Small intestine (tissue), 7 donors: ENCODE results near the gene CTCFL. TPM values are rescaled to one million over a fixed set of nuclear protein-coding genes. Genes with fewer than 3 reads are reported as not detected.

Experiments
- DNase-seq, 2 donors: peaks; one replicate each; pipeline versions ENCODE4 v3.0.0 to v3.0.0-alpha.2; 2013
- FAIRE-seq: peaks from 2 replicates; lab custom pipeline; 2012; peaks lifted over from hg19 to GRCh38; lab: Jason Lieb, UNC
- H3K27ac ChIP-seq, 3 donors: one replicate each; pipeline ENCODE4 v1.5.1; 2013; ENCODE audit warnings: low read length in 2 of 3, mild to moderate bottlenecking in 2 of 3, control low read depth in 1 of 3, inconsistent platforms in 1 of 3, low read depth in 1 of 3, moderate library complexity in 1 of 3
- H3K27me3 ChIP-seq, 3 donors: one replicate each; pipeline ENCODE4 v1.6.1; 2013; ENCODE audit warnings: low read length in 3 of 3, inconsistent platforms in 1 of 3; ENCODE audit not compliant: control insufficient read depth in 3 of 3, insufficient read depth in 3 of 3
- H3K36me3 ChIP-seq, 3 donors: one replicate each; pipeline ENCODE4 v1.6.1; 2013; ENCODE audit warnings: low read length in 3 of 3, inconsistent platforms in 1 of 3, low read depth in 1 of 3, mild to moderate bottlenecking in 1 of 3, moderate library complexity in 1 of 3; ENCODE audit not compliant: control insufficient read depth in 3 of 3, insufficient read depth in 2 of 3
- H3K4me1 ChIP-seq, 3 donors: one replicate each; pipeline ENCODE4 v1.6.1; 2013; ENCODE audit warnings: low read length in 2 of 3, inconsistent platforms in 1 of 3, low read depth in 1 of 3, mild to moderate bottlenecking in 1 of 3, moderate library complexity in 1 of 3; ENCODE audit not compliant: control insufficient read depth in 3 of 3, insufficient read depth in 2 of 3
- H3K4me3 ChIP-seq, 3 donors: one replicate each; pipeline ENCODE4 v1.5.1; 2013; ENCODE audit warnings: low read length in 3 of 3, control low read depth in 1 of 3, inconsistent platforms in 1 of 3, low read depth in 1 of 3, mild to moderate bottlenecking in 1 of 3, moderate library complexity in 1 of 3
- H3K9me3 ChIP-seq, 2 donors: one replicate each; pipeline ENCODE4 v1.6.1; 2013; ENCODE audit warnings: low read depth in 1 of 2, low read length in 1 of 2; ENCODE audit not compliant: control insufficient read depth in 2 of 2, insufficient read depth in 1 of 2
- WGBS, 3 donors: extraction: QIAGEN DNeasy Blood & Tissue Kit; methylation state at CpG; one replicate each; pipeline ENCODE4 v1.1.7; 2013; 5-methylcytosine and 5-hydroxymethylcytosine counted together
- polyA plus RNA-seq, 4 donors: library from polyadenylated mRNA; stranded (reverse) in 3 of 4; unstranded in 1 of 4; fragments of 200-250 nt in 3 of 4; fragments of 120-200 nt in 1 of 4; gene quantifications; one replicate each; pipeline versions ENCODE4 v1.2.1 to v1.2.3, GENCODE V29; 2013
- donor health status: healthy with polysubstance abuse.
- donor health status: control.
- donor health status: control.
- donor health status: Bipolar disorder and iron deficiency.
- donor health status: healthy.

The CTCFL gene
- polyA plus RNA-seq, 4 donors, result 0.03 TPM; not detected in 2

DNA sequence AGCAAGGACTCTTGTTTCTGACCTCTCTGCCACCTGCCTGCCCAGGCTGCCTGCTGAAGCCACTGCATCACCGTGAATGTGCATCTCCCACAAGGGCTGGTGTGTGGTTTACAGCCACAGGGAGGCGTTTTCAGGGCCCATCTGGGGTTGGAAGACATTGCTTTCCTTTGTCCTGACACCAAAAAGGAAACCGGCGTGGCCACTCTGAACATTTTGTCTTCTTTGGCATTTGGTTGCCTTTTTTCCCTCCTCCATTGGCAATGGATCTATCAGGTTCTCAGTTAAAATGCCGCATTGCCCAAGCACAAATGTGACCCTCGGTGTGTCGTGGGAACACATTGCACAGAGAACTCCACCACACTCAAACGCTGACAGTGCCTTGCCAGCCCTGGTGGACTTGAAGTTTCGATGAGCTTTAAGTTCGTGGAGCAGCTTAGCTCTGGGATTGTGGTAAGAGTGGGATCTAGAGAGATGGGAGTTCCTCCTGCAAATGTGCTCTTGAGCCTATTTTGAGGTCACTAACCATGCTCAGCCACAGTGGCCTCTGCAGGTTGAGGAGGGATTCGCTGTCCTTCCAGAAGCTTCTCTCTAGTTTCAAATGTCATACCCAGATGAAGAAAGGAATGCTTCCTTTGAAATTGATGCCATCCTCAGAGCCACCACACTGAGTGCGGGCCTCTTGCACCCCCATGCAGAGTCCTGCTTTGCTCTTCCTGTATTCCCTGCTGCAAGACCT lies 21.2 kb upstream of the CTCFL start:
- Histone ChIP-seq H3K4me1 (peaks cover 9 to 43% (median 10%) of the 10 kb centered on the region in 3 donors), H3K9me3 (peaks cover 0 to 4% of the 10 kb centered on the region in 2 donors), H3K36me3 (no peaks in the 10 kb centered on the region), H3K27ac (peak overlapping the region; percentile 68 to 81 (median 78)), H3K27me3 (no peaks in the 10 kb centered on the region), H3K4me3 (no peak overlapping the region)
- no peak for FAIRE-seq
- WGBS, 3 donors, result 84 to 86% (median 85%) methylated on average over 12 of the region's 12 CpGs
- no peak for DNase-seq

DNA sequence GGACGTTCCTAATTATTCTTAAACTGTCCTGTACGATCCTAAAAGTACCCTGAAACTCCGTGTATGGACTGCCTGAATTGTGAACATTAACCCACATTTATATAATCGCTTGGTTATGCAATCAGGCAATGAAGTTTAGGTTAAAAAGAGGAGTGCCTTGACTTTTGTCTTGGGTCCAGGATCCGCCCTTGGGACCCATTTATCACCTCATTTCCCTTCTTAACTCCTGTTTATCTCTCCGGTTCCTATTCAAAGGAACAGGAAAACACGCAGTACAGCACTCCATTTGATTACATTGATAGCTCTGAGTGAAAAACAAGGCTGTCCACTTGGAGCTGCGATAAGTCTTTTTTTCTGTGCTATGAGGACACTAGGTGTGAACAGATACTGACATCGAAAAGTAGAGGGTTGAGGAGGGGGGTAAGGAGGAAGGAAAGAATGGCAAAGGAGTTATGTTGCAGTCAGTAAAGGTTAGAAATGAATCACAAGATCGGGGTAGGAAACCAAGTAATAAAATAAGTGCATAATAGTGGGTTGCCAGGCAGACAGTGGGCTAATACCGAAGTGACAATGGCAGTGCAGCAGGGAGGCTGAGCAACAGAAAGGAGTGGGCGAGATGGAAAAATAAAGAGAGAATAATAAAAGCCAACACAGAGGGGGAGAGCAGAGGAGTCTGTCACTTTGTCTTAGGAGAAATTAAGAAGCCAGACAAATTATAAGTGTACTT lies 20.1 kb upstream of the CTCFL start:
- no peak for FAIRE-seq
- H3K36me3 ChIP-seq, result no peaks in the 10 kb centered on the region
- peak overlapping the region; percentile 68 to 81 (median 78) for H3K27ac ChIP-seq
- H3K4me1 ChIP-seq, result peaks cover 9 to 52% (median 10%) of the 10 kb centered on the region in 3 donors
- DNase-seq, result peak; percentile 91 to 96
- 12 to 33% (median 18%) methylated on average over 12 of the region's 12 CpGs for WGBS, 3 donors
- H3K27me3 ChIP-seq, result no peaks in the 10 kb centered on the region
- no peak overlapping the region for H3K4me3 ChIP-seq
- H3K9me3 ChIP-seq, result peaks cover 0 to 4% of the 10 kb centered on the region in 2 donors

- WGBS, 3 donors, result 45 to 74% (median 64%) methylated on average over 2 of the region's 2 CpGs
- no peak overlapping the region for H3K4me3 ChIP-seq
- H3K27ac ChIP-seq, result no peak overlapping the region
- no peak for DNase-seq
- no peaks in the 10 kb centered on the region for H3K36me3 ChIP-seq
- peaks cover 0 to 12% of the 10 kb centered on the region in 2 donors for H3K9me3 ChIP-seq
- no peak for FAIRE-seq
- H3K4me1 ChIP-seq, result peaks cover 9 to 52% (median 10%) of the 10 kb centered on the region in 3 donors
- H3K27me3 ChIP-seq, result peaks cover 0 to 2% (median 0%) of the 10 kb centered on the region in 3 donors
Observed at GRCh38 chr20:57543754-57544153, 18.8 kb upstream of the CTCFL start.

DNA sequence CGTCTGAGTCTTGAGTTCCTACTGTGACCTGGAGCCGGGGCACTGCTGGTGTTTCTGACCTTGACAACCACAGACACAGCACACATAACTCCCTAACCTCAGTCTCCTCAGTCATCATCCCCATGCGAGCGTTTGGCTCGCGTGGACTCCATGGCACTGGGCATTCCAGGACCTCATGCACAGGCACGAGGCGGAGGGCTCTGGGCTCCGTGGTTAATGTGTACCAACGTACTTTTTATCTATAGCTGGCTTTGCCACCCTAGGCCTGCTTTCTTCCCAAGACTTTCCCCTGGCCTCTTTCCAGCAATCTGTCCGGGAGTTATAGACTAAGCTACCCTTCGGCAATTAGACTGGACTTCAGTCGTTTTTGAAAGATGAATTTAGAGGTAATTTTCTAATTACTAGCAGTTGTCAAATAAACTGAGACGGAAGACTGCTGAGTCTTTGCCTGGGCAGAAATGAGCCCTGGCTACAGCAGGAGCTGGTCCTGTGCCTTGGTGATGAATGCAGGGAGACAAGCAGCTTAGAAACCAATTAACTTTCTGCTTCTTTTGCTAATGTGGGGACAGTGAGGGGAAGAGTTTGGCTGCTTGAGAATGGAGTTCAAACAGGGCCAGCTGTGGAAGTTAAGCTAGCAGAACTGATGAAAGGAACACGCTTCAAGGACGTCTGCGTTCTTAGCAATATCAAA lies 16.1 kb upstream of the CTCFL start:
- DNase-seq, result peak; percentile 75 to 92
- no peak for FAIRE-seq
- Histone ChIP-seq H3K36me3 (no peaks in the 10 kb centered on the region), H3K9me3 (peaks cover 0 to 20% of the 10 kb centered on the region in 2 donors), H3K27me3 (peaks cover 0 to 2% (median 0%) of the 10 kb centered on the region in 3 donors), H3K4me3 (no peak overlapping the region), H3K4me1 (peaks cover 7 to 54% (median 14%) of the 10 kb centered on the region in 3 donors), H3K27ac (peak overlapping the region; percentile 61 to 89 (median 65))
- 11 to 52% (median 35%) methylated on average over 17 of the region's 17 CpGs for WGBS, 3 donors

DNA sequence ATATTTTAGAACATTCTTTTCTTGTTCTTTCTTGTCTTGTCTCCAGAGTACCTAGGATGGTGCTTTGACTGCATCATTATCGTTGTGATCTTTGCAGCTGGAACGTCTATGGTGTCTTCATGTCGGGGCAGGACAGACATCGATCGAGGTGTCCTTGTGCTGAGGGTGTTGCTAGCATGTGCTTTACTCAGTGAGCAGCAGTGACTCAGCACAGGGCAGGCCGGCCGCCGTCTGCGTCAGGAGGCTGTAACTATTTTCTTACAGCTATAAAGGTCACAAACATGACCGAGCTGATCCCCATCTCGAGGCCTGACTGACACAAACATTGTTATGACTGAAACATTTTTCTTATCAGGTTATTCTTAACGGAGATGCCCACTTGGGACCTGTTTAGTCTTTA lies 14.9 kb upstream of the CTCFL start:
- DNase-seq (peak in 1 of 2 donors; percentile 68), FAIRE-seq (no peak)
- no peaks in the 10 kb centered on the region for H3K36me3 ChIP-seq
- H3K27ac ChIP-seq, result peak overlapping the region in 1 of 3 donors; percentile 89
- peaks cover 0 to 2% (median 0%) of the 10 kb centered on the region in 3 donors for H3K27me3 ChIP-seq
- H3K4me1 ChIP-seq, result peaks cover 0 to 45% (median 14%) of the 10 kb centered on the region in 3 donors
- no peak overlapping the region for H3K4me3 ChIP-seq
- H3K9me3 ChIP-seq, result peaks cover 0 to 24% of the 10 kb centered on the region in 2 donors
- 51 to 76% (median 63%) methylated on average over 12 of the region's 12 CpGs for WGBS, 3 donors

- Histone ChIP-seq H3K4me1 (peaks cover 0 to 35% (median 18%) of the 10 kb centered on the region in 3 donors), H3K27ac (peak overlapping the region; percentile 63 to 98 (median 76)), H3K4me3 (no peak overlapping the region), H3K27me3 (peaks cover 0 to 2% (median 0%) of the 10 kb centered on the region in 3 donors), H3K9me3 (peaks cover 0 to 21% of the 10 kb centered on the region in 2 donors), H3K36me3 (no peaks in the 10 kb centered on the region)
- FAIRE-seq (no peak), DNase-seq (no peak)
- WGBS, 3 donors, result 41 to 70% (median 60%) methylated on average over 2 of the region's 2 CpGs
Observed at GRCh38 chr20:57537822-57538221, 12.9 kb upstream of the CTCFL start.

DNA sequence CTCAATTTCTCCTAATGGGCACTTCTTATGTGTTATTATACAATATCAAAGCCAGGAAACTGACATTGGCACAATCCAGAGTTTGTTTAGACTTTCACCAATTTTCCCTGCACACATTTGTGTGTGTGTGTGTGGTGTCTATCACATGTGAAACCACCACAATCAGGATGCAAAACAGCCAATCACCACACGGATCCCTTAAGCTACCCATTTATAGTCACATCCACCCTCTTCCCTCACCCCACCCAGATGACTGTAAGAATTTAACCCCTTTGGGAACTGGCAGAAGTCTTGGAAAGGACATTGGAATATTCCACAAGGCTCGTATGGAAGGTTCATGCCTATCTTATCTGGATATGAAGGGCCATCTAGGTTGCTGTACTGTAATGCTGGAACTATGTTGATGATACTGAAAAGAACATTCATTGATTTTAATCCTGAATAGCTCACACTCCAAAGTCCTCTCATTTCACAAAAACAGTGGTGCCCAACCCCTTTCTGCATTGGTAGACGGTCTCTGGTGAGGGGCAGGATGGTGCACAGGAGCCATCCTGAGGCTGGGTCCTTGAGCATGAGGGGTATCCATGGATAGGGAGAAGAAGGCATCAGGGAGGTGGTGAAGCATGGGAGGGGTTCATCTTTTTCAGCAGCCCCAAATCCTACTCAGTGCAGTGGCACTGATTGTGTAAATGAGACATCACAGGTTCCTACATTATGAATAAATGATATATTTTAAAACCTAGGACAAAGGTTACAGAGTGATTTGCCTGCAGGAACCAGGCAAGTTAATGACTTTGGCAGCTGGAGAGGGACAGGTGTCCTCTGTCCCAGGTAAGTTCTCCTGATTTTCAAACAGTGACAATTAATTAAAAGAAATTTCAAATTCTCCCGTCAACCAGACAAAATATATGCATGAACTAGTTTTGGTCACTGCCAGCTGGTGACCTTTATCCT lies 12.1 kb upstream of the CTCFL start:
- H3K27ac ChIP-seq, result peak overlapping the region; percentile 76 to 98 (median 79)
- H3K27me3 ChIP-seq, result peaks cover 0 to 2% (median 0%) of the 10 kb centered on the region in 3 donors
- FAIRE-seq (no peak), DNase-seq (peak; percentile 51 to 98)
- WGBS, 3 donors, result 12 to 55% (median 24%) methylated on average over 4 of the region's 4 CpGs
- no peaks in the 10 kb centered on the region for H3K36me3 ChIP-seq
- peaks cover 0 to 21% of the 10 kb centered on the region in 2 donors for H3K9me3 ChIP-seq
- no peak overlapping the region for H3K4me3 ChIP-seq
- peaks cover 0 to 37% (median 19%) of the 10 kb centered on the region in 3 donors for H3K4me1 ChIP-seq
